Activated naive CD8-positive, alpha-beta T cell (primary cell): ENCODE measurements around the gene AGRN.
"Not testable (repeated sequence)": the region's sequence is repeated elsewhere in the genome, so short reads cannot be mapped to it uniquely, and the experiment has no call there.

Source experiments
- H3K27ac Mint-ChIP-seq: one replicate; pipeline ENCODE4 v1.8.0; 2021; ENCODE audit warnings: mixed read lengths
- H3K27me3 Mint-ChIP-seq: one replicate; pipeline ENCODE4 v1.8.0; 2021; ENCODE audit warnings: mixed read lengths
- H3K36me3 Mint-ChIP-seq: one replicate; pipeline ENCODE4 v1.8.0; 2021; ENCODE audit warnings: mixed read lengths
- H3K4me1 Mint-ChIP-seq: one replicate; pipeline ENCODE4 v1.8.0; 2021; ENCODE audit warnings: low read depth, mixed read lengths
- H3K4me3 Mint-ChIP-seq: one replicate; pipeline ENCODE4 v1.8.0; 2021; ENCODE audit warnings: mild to moderate bottlenecking, mixed read lengths
- H3K9me3 Mint-ChIP-seq: one replicate; pipeline ENCODE4 v1.8.0; 2021; ENCODE audit warnings: low read depth, mixed read lengths

AGRN gene

DNA sequence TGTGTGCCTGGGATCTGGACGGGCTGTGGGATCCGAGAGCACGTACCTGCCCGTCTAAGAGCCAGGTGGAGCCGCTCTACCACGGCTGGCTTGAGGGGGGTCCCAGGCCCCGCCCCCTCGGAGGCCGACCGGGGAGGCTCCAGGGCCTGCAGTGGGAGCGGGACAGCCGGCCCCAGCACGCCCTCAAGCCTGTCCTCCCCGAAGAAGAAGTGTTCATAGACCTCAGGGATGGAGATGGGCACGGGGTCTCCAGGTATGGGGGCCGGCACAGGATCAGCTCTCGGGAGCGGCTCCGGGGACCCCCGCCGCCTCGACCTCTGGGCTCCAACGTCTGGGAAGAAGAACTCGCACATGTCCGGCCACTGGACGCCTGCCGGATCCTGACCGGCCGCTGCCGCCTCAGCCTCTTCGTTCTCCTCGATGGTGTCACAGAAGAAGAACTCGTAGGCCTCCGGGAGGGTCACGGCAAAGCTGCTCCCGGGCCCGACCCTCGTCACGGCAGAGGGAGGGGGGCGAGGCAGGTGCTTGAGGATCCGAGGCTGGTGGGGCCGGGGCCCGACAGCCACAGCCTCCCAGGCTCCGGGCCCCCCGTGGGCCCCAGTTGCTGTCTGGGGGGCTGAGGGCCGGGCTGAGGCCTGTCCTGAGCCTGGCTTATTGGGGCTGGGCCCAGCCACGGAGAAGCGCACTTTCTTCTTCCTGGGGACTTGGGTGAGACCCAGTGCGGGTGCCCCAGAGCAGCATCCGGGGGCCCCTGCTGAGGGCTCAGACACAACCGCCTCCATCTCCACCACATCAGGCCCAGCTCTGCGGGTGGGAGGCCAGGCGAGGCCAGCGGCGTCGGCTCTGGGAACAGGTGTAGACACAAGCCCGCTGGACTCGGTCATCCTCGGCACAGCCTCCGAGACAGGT, 40.8 kb upstream of the AGRN start:
- Mint-ChIP-seq H3K4me1 (peaks cover 3% of the 10 kb centered on the region), H3K27ac (no peak overlapping the region), H3K4me3 (no peak overlapping the region), H3K36me3 (no peaks in the 10 kb centered on the region), H3K27me3 (peaks cover 12% of the 10 kb centered on the region), H3K9me3 (no peaks in the 10 kb centered on the region)

DNA sequence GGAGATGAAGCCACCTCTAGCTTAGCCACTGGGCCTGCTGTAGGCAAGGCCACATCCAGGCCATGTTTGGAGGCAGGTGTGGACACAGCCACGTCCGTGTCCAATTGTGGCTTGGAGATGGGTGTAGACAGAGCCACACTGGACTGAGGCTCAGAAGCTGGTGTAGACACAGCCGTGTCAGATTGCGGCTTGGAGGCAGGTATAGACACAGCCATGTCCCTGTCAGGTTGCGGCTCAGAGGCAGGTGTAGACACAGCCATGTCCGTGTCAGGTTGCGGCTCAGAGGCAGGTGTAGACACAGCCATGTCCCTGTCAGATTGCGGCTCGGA, 40.2 kb upstream of the AGRN start:
- no peaks in the 10 kb centered on the region for H3K36me3 Mint-ChIP-seq
- no peaks in the 10 kb centered on the region for H3K9me3 Mint-ChIP-seq
- H3K4me1 Mint-ChIP-seq: peaks cover 3% of the 10 kb centered on the region
- H3K4me3 Mint-ChIP-seq: no peak overlapping the region
- no peak overlapping the region for H3K27ac Mint-ChIP-seq
- peaks cover 12% of the 10 kb centered on the region for H3K27me3 Mint-ChIP-seq

DNA sequence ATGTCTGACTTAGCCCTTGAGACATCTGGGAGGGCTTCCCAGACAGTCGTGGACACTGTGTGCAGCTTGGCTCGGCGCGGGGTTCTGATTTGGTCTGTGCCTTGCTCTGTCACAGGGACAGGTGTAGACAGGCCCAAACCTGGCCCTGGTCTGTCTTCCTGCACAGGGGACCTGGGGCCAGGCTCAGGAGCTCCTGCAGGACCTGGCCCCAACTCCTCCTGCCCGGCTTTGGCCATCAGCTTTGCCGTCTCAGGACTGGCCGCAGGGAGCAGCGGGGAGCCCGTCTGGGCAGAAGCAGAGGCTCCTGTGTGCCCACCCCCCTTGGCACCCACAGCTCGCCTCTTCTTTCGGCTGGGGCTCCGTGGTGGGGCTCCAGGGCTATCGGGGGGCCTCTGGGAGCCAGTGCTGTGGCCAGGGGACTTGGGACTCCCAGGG, 39.8 kb upstream of the AGRN start:
- Mint-ChIP-seq H3K27me3 (peaks cover 11% of the 10 kb centered on the region), H3K4me1 (peaks cover 3% of the 10 kb centered on the region), H3K4me3 (no peak overlapping the region), H3K27ac (no peak overlapping the region), H3K36me3 (no peaks in the 10 kb centered on the region), H3K9me3 (no peaks in the 10 kb centered on the region)

DNA sequence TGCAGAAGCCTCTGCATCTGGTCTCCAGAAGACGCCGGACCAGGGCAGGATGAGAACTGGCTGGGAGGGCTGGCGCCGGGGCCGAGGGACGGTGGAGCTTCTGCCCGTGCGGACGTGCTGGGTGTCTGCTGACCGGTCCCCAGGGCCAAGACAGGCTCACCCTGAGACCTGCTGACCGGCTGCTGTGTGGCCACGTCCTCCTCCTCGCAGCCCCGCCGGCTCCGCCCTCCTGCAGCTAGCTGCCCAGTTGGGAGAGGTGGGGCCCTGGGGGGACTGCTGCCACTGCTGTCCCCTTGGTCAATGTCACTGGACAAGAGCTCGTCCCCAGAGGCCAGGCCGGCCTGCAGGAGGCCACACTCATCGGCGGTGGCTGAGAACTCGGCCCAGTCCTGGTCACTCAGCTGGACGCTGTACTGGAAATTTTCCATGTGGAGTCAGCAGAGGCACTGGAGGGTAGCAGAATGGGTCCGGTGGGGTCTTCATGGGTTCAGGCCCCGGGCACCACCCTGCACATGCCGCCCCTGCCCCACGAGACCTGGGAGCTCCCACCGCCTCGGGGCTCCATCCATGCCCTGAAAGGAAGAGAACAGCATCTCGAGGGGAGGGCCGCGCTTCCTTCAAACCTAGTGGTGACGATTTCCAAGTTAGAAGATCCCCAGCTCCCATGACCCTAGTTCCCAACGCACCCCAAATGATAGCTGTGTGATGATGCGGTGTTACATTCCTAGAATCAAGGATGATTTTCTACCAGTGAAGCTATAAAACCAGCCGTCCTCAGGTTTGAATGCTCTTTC, 39.1 kb upstream of the AGRN start:
- Mint-ChIP-seq H3K36me3 (no peaks in the 10 kb centered on the region), H3K4me1 (peaks cover 3% of the 10 kb centered on the region), H3K4me3 (no peak overlapping the region), H3K27me3 (peaks cover 11% of the 10 kb centered on the region), H3K27ac (no peak overlapping the region), H3K9me3 (no peaks in the 10 kb centered on the region)

DNA sequence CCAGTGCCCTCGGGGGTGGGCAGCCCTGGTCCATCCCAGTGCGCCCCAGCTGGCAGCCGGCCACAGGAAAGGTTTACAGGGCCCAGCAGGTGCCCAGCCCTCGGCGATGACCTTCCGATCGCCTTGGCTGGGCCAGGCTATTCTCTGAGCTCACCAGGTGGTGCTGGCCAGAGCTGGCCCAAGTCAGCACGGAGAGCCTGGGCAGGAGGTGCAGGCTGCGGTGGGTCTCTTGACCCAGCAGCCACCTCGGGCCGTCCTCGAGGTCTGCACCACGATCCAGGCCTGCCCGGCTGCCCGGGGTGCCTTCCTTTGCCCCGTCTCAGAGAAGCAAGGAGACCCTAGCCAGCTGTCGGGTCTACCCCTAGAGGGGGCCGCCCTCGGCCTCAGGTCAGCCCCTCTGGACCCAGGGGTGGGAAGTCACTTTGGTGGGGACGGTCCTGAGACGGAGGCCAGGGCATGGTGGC, 38.4 kb upstream of the AGRN start:
- H3K9me3 Mint-ChIP-seq: no peaks in the 10 kb centered on the region
- no peak overlapping the region for H3K27ac Mint-ChIP-seq
- H3K27me3 Mint-ChIP-seq: peaks cover 11% of the 10 kb centered on the region
- H3K4me3 Mint-ChIP-seq: no peak overlapping the region
- peaks cover 3% of the 10 kb centered on the region for H3K4me1 Mint-ChIP-seq
- H3K36me3 Mint-ChIP-seq: no peaks in the 10 kb centered on the region

DNA sequence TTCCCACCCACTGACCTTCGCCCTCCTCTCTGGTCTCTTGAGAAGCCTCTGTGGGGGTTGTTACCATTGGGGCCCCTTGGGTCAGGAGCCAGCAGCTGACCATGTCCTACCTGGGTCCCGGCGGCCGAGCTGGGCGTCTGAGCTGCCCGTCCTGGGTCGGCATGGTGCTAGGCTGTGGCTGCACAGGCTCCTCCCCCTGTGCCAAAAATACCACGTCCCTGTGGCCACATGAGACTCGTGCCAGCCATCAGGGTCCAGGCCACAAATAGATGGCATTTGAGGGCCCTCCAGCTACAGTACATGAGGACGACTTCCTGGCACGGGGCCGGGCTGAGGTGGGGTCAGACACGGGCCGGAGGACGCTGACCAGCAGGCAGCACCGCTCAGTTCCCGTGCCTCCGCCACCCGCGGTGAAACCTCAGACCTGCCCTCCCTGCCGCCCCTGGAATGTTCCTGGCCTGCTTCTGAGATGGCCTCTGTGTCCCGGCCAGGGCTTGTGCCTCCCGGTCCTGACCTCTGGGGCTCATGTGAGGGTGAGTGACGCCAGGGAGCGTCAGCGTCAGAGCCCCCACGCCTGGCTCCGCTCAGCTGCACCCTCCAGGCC, 37.9 kb upstream of the AGRN start, which contains the start of gene PERM1:
TSS of gene PERM1 (minus strand) at position 139 of the 604 bp plus-strand sequence. CDS start 1,064 bp downstream, outside the sequence.
- peaks cover 3% of the 10 kb centered on the region for H3K4me1 Mint-ChIP-seq
- H3K9me3 Mint-ChIP-seq: no peaks in the 10 kb centered on the region

DNA sequence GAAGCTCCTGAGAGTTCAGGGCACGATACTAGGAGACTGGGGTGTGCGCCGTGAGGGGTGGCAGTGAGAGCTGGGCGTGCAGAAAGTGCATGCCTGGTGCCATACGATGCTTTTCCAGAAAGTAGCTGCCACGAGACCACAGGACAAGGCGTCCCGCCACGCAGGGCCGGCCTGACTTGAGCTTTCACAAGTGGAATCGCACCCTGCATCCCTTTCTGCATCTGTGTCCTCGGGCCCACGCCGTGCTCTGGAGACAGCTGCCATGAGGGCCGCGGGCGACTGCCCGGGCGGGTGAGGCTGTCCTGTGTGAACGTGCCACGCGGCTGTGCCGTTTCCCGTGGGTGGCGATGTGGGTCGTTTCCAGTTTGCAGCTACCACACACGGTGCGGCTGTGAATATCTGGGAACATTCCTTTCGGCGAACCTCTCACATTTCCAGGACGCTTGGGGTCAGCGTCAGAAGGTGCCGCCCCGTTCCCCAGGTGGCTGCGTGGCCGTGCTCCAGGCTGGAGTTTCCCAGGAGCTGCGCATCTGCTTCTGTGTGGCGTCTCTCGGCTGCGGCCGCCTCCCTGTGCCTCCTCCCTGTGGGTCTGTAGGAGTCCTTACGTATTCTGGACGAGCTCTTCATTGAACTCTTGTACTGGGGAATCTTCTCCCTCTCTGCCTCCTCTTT, 37.0 kb upstream of the AGRN start:
- H3K27me3 Mint-ChIP-seq: peaks cover 11% of the 10 kb centered on the region
- H3K4me1 Mint-ChIP-seq: peaks cover 3% of the 10 kb centered on the region
- H3K36me3 Mint-ChIP-seq: no peaks in the 10 kb centered on the region
- H3K9me3 Mint-ChIP-seq: no peaks in the 10 kb centered on the region
- no peak overlapping the region for H3K27ac Mint-ChIP-seq
- H3K4me3 Mint-ChIP-seq: no peak overlapping the region

More for the DNA sequence above, 37.9 kb upstream of the AGRN start, which contains the start of gene PERM1:
- no peak within 1 kb of the TSS for H3K4me3 Mint-ChIP-seq
- no peak within 1 kb of the TSS for H3K27ac Mint-ChIP-seq
- H3K36me3 Mint-ChIP-seq: no peaks in the 10 kb centered on the region
- peaks cover 11% of the 10 kb centered on the region for H3K27me3 Mint-ChIP-seq

DNA sequence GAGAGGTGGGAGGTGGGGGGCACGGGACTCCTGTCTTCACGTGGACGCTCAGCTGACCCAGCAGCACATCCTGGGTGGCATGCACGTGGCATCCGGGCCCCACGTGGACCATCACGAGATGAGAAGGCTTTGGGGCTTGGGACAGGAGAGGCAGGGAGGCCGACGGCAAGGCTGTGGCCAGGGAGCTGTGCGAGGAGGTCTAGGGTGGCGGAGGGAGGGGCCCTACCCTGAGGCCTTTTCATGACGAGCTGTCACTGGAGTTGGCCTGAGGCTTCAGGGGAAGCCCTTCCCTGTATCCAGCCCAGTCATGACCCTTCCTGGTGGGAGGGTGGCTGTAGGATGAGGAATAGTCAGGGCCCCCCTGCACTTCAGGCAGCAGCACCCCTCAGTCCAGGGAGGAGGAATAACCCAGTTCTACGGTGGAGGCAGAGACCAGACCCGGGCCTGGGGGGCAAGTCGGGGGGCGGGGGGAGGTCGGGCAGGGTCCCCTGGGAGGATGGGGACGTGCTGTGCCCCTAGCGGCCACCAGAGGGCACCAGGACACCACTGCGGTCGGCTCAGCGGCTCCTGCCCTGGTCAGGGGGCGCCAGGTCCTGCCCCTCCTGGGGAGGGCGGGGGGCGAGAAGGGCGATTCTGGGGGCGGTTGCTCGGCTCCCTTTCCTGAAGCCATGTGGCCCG, 36.0 kb upstream of the AGRN start:
- H3K36me3 Mint-ChIP-seq: no peaks in the 10 kb centered on the region
- no peak overlapping the region for H3K4me3 Mint-ChIP-seq
- H3K4me1 Mint-ChIP-seq: no peaks in the 10 kb centered on the region
- peaks cover 10% of the 10 kb centered on the region for H3K27me3 Mint-ChIP-seq
- no peak overlapping the region for H3K27ac Mint-ChIP-seq
- no peaks in the 10 kb centered on the region for H3K9me3 Mint-ChIP-seq

DNA sequence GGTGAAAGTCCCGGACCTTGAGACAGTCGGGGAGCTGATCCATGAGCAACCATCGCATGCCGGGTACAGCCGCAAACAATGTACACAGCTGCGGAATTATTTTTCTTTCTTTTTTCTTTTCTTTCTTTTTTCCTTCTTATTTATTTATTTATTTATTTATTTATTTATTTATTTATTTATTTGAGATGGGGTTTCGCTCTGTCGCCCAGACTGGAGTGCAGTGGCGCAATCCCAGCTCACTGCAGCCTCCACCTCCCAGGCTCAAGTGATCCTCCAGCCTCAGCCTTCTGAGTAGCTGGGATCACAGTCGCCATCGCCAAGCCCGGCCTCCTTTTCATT, 35.5 kb upstream of the AGRN start:
- peaks cover 10% of the 10 kb centered on the region for H3K27me3 Mint-ChIP-seq
- no peak overlapping the region for H3K27ac Mint-ChIP-seq
- no peak overlapping the region for H3K4me3 Mint-ChIP-seq
- H3K9me3 Mint-ChIP-seq: no peaks in the 10 kb centered on the region
- no peaks in the 10 kb centered on the region for H3K4me1 Mint-ChIP-seq
- no peaks in the 10 kb centered on the region for H3K36me3 Mint-ChIP-seq

DNA sequence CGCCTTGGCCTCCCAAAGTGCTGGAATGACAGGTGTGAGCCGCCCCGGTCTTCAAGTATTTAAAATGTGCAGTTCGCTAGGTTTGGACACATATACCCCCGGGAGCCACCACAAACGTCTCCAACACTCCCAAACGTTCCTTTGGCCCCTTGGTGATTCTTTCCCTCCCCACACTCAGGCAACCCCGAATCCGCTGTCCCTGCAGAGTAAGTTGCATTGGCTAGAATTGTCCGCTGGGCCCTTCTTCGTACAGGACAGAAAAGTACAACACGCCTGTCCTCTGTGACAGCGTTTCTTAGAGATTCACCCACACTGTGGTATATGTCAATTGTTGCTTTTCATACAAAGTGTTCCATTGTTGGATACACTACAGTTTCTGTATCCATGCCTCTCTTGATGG, 34.8 kb upstream of the AGRN start:
- H3K4me1 Mint-ChIP-seq: no peaks in the 10 kb centered on the region
- H3K27me3 Mint-ChIP-seq: peaks cover 10% of the 10 kb centered on the region
- H3K9me3 Mint-ChIP-seq: no peaks in the 10 kb centered on the region
- H3K36me3 Mint-ChIP-seq: no peaks in the 10 kb centered on the region
- no peak overlapping the region for H3K4me3 Mint-ChIP-seq
- no peak overlapping the region for H3K27ac Mint-ChIP-seq

DNA sequence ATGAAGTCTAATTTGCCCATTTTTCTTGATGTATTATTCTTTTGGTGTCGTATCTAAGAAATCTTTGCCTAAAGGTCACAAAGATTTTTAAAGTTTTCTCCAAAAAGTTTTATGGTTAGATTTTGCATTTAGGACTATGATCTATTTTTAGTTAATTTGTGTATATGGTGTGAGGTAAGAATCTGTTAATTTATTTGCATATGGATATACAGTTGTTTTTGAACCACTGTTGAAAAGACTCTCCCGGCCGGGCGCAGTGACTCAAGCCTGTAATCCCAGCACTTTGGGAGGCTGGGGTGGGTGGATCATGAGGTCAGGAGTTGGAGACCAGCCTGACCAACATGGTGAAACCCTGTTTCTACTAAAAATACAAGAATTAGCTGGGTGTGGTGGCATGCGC, 31.9 kb upstream of the AGRN start:
- H3K27ac Mint-ChIP-seq, H3K27me3 Mint-ChIP-seq, H3K36me3 Mint-ChIP-seq, H3K9me3 Mint-ChIP-seq, H3K4me3 Mint-ChIP-seq, H3K4me1 Mint-ChIP-seq: not testable (repeated sequence)

DNA sequence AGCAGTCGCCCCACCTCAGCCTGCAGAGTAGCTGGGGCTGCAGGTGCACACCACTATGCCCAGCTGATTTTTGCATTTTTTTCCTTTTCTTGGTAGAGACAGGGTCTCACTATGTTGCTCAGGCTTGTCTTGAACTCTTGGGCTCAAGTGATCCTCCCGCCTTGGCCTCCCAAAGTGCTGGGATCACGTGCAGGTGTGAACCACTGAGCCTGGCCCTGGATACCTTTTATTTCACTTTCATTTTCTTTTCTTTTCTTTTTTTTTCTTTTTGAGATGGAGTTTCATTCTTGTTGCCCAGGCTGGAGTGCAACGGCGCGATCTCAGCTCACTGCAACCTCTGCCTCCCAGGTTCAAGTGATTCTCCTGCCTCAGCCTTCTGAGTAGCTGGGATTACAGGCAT, 28.6 kb upstream of the AGRN start:
- H3K9me3 Mint-ChIP-seq, H3K27me3 Mint-ChIP-seq, H3K27ac Mint-ChIP-seq, H3K4me1 Mint-ChIP-seq, H3K36me3 Mint-ChIP-seq, H3K4me3 Mint-ChIP-seq: not testable (repeated sequence)

DNA sequence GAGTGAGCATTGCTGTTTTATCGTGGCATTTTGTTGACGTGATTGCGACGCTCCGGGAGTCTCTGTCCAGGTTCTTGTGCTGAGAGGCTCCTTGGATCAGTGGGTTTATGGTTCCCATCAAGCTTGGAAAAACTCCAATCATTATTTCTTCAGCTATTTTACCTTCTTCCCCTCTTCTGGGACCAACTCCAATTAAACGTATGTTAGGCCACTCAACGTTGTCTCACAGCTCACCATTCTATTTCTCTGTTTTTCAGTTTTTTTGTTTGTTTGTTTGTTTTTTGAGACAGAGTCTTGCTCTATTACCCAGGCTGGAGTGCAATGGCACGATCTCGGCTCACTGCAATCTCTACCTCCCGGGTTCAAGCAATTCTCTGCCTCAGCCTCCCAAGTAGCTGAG, 28.0 kb upstream of the AGRN start:
- peaks cover 4% of the 10 kb centered on the region for H3K4me1 Mint-ChIP-seq
- H3K4me3 Mint-ChIP-seq: no peak overlapping the region
- no peaks in the 10 kb centered on the region for H3K9me3 Mint-ChIP-seq
- H3K27ac Mint-ChIP-seq: no peak overlapping the region
- peaks cover 7% of the 10 kb centered on the region for H3K27me3 Mint-ChIP-seq
- peaks cover 2% of the 10 kb centered on the region for H3K36me3 Mint-ChIP-seq

DNA sequence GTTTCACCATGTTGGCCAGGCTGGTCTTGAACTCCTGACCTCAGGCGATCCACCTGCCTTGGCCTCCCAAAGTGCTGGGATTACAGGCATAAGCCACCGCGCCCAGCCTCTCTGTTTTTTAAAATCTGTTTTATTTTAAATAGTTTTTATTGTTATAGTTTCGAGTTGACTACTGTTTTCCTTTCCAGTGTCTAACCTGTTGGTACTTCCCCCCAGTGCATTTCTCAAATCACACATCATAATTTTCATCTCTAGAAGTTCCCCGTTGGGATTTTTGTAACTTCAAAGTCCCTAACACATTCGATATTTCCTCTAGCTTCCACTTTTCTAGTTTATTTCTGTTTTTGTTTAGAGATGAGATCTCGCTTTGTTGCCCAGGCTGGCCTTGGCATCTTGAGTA, 27.6 kb upstream of the AGRN start:
- H3K4me3 Mint-ChIP-seq: no peak overlapping the region
- H3K36me3 Mint-ChIP-seq: peaks cover 2% of the 10 kb centered on the region
- peaks cover 4% of the 10 kb centered on the region for H3K4me1 Mint-ChIP-seq
- H3K27ac Mint-ChIP-seq: no peak overlapping the region
- H3K9me3 Mint-ChIP-seq: no peaks in the 10 kb centered on the region
- peaks cover 8% of the 10 kb centered on the region for H3K27me3 Mint-ChIP-seq
